HepG2 (cell line): ENCODE measurements around the gene MFAP4. TPM values are rescaled to one million over a fixed set of nuclear protein-coding genes. Genes with fewer than 3 reads are reported as not detected.
A peak's percentile ranks its signal among the peaks of the same experiment; 100 is the strongest.

Source experiments
- ATF1 ChIP-seq: IDR thresholded peaks from 2 replicates; pipeline ENCODE4 v1.6.1; 2016; ENCODE audit warnings: mild to moderate bottlenecking, control low read depth
- CAMTA2 ChIP-seq: sonication (generic); formaldehyde crosslinking; IDR thresholded peaks from 2 replicates; pipeline ENCODE4 v1.4.0; 2020; ENCODE audit warnings: mild to moderate bottlenecking, missing genetic modification reagents, borderline replicate concordance
- CEBPB ChIP-seq: IDR thresholded peaks from 2 replicates; pipeline ENCODE4 v1.6.1; 2011; ENCODE audit warnings: low read depth, low read length, improper control_type of control experiment, borderline replicate concordance
- CEBPZ ChIP-seq: IDR thresholded peaks from 2 replicates; pipeline ENCODE4 v1.6.1; 2012; ENCODE audit warnings: low read length, improper control_type of control experiment
- GATAD2A ChIP-seq: IDR thresholded peaks from 2 replicates; pipeline ENCODE4 v1.6.1; 2016
- LRRFIP1 ChIP-seq: sonication (generic); formaldehyde crosslinking; conservative IDR thresholded peaks from 2 replicates; pipeline ENCODE4 v1.4.0; 2020; ENCODE audit warnings: missing genetic modification reagents
- MBD4 ChIP-seq: IDR thresholded peaks from 2 replicates; pipeline ENCODE4 v1.6.1; 2012; ENCODE audit warnings: low read length, inconsistent platforms, borderline replicate concordance
- NFYB ChIP-seq: sonication (generic); formaldehyde crosslinking; IDR thresholded peaks from 2 replicates; pipeline ENCODE4 v1.4.0; 2020; ENCODE audit warnings: missing genetic modification reagents
- RXRB ChIP-seq: IDR thresholded peaks from 2 replicates; pipeline ENCODE4 v1.6.1; 2016; ENCODE audit warnings: borderline replicate concordance, missing genetic modification reagents, missing compliant biosample characterization
- ZBTB20 ChIP-seq: sonication (generic); formaldehyde crosslinking; IDR thresholded peaks from 2 replicates; pipeline ENCODE4 v1.8.1; 2023; ENCODE audit warnings: missing genetic modification reagents, low read depth, mild to moderate bottlenecking, borderline replicate concordance
- ZFP36L2 ChIP-seq: sonication (generic); formaldehyde crosslinking; IDR thresholded peaks from 2 replicates; pipeline ENCODE4 v1.4.0; 2020; ENCODE audit warnings: missing genetic modification reagents
- ZNF430 ChIP-seq: sonication (generic); formaldehyde crosslinking; IDR thresholded peaks from 2 replicates; pipeline ENCODE4 v1.9.0; 2021; ENCODE audit warnings: mild to moderate bottlenecking, missing genetic modification reagents
- ZNF446 ChIP-seq: sonication (generic); formaldehyde crosslinking; IDR thresholded peaks from 2 replicates; pipeline ENCODE4 v1.5.0; 2020; ENCODE audit warnings: mild to moderate bottlenecking, missing genetic modification reagents
- ZNF720 ChIP-seq: sonication (generic); formaldehyde crosslinking; IDR thresholded peaks from 2 replicates; pipeline ENCODE4 v1.4.0; 2020; ENCODE audit warnings: missing genetic modification reagents
- ZNF784 ChIP-seq: sonication (generic); formaldehyde crosslinking; IDR thresholded peaks from 2 replicates; pipeline ENCODE4 v1.5.1; 2020; ENCODE audit warnings: missing genetic modification reagents, mild to moderate bottlenecking, borderline replicate concordance
- ZNF788 ChIP-seq: sonication (generic); formaldehyde crosslinking; IDR thresholded peaks from 2 replicates; pipeline ENCODE4 v1.5.0; 2020; ENCODE audit warnings: mild to moderate bottlenecking, missing genetic modification reagents, borderline replicate concordance
- polyA plus RNA-seq, 8 experiments: library from polyadenylated mRNA; depleted of rRNA in 3 of 8; stranded (reverse) in 7 of 8; unstranded in 1 of 8; fragments of >200 nt; fragmentation: Illumina TruSeq in 4 of 8; extraction: Trizol in 4 of 8; gene quantifications; 2 replicates each; pipeline versions ENCODE4 v1.2.1 to v1.2.3, GENCODE V29; 2011 to 2016; ENCODE audit warnings: low read depth in 4 of 8, missing spikeins in 1 of 8, mixed read lengths in 1 of 8; ENCODE audit not compliant: insufficient read depth in 1 of 8
- total RNA-seq, 5 experiments: library from RNA; depleted of rRNA; stranded (reverse); fragments of >200 nt; fragmentation: Illumina TruSeq; extraction: Trizol; gene quantifications; 2 replicates each; pipeline ENCODE4 v1.2.3, GENCODE V29; 2016; ENCODE audit warnings: low read depth in 1 of 5
- TF ChIP-seq, protein P1 (sequence below): IDR thresholded peaks from 2 replicates; pipeline ENCODE4 v1.6.1; 2016; ENCODE audit warnings: missing genetic modification reagents, missing compliant biosample characterization
- TF ChIP-seq, protein P2 (sequence below): sonication (generic); formaldehyde crosslinking; IDR thresholded peaks from 2 replicates; pipeline ENCODE4 v1.4.0; 2020; ENCODE audit warnings: missing genetic modification reagents; ENCODE audit errors: not compliant biosample characterization
- TF ChIP-seq, protein P3 (sequence below): sonication (generic); formaldehyde crosslinking; IDR thresholded peaks from 2 replicates; pipeline ENCODE4 v1.5.0; 2020; ENCODE audit warnings: missing genetic modification reagents, mild to moderate bottlenecking, borderline replicate concordance

MFAP4 gene
- total and polyA plus RNA-seq, 2 of the 13 experiments (the other 11 are each of a cell fraction or from before 2014, with no cell fraction given), result 0.08 TPM; not detected in 1

GRCh38 chr17:19345486-19346350 lies 41.3 kb downstream of the MFAP4 start (continued):
- 0 out of 2 replicates have a peak, but pooled peaks have one; percentile 26 for TF ChIP-seq ZNF784 (CRISPR knock-in tag)
- TF ChIP-seq ZFP36L2 (CRISPR knock-in tag), result no peak
- no peak for TF ChIP-seq CEBPZ
- TF ChIP-seq, protein P1, sequence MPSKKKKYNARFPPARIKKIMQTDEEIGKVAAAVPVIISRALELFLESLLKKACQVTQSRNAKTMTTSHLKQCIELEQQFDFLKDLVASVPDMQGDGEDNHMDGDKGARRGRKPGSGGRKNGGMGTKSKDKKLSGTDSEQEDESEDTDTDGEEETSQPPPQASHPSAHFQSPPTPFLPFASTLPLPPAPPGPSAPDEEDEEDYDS (CRISPR knock-in tag), result no peak
- TF ChIP-seq, protein P2, sequence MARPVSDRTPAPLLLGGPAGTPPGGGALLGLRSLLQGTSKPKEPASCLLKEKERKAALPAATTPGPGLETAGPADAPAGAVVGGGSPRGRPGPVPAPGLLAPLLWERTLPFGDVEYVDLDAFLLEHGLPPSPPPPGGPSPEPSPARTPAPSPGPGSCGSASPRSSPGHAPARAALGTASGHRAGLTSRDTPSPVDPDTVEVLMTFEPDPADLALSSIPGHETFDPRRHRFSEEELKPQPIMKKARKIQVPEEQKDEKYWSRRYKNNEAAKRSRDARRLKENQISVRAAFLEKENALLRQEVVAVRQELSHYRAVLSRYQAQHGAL (CRISPR knock-in tag), result no peak
- TF ChIP-seq, protein P3, sequence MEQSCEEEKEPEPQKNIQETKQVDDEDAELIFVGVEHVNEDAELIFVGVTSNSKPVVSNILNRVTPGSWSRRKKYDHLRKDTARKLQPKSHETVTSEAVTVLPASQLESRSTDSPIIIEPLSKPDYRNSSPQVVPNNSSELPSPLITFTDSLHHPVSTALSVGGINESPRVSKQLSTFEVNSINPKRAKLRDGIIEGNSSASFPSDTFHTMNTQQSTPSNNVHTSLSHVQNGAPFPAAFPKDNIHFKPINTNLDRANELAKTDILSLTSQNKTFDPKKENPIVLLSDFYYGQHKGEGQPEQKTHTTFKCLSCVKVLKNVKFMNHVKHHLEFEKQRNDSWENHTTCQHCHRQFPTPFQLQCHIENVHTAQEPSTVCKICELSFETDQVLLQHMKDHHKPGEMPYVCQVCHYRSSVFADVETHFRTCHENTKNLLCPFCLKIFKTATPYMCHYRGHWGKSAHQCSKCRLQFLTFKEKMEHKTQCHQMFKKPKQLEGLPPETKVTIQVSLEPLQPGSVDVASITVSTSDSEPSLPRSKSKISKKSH (CRISPR knock-in tag), result no peak
- TF ChIP-seq MBD4, result no peak
- TF ChIP-seq CAMTA2 (CRISPR knock-in tag), result no peak
- no peak for TF ChIP-seq ZBTB20
- TF ChIP-seq ZNF720 (CRISPR knock-in tag), result no peak
- no peak for TF ChIP-seq ZNF446
- no peak for TF ChIP-seq CEBPB
- TF ChIP-seq GATAD2A (CRISPR knock-in tag), result peak; percentile 36; the same call in 1 of the 2 replicates
- TF ChIP-seq NFYB (CRISPR knock-in tag), result no peak
- peak; percentile 22; the same call in 1 of the 2 replicates for TF ChIP-seq ZNF788 (CRISPR knock-in tag)
- TF ChIP-seq ZNF430 (CRISPR knock-in tag), result 0 out of 2 replicates have a peak, but pooled peaks have one; percentile 28
- 0 out of 2 replicates have a peak, but pooled peaks have one; percentile 17 for TF ChIP-seq RXRB (CRISPR knock-in tag)
- TF ChIP-seq LRRFIP1 (CRISPR knock-in tag), result no peak
- no peak for TF ChIP-seq ATF1 (CRISPR knock-in tag)
